Upper lobe of right lung (tissue), 1 donor: Measurements from ENCODE around the gene ZBTB39. TPM values are rescaled to one million over a fixed set of nuclear protein-coding genes. Genes with fewer than 3 reads are reported as not detected.

ENCODE experiments used
- ATAC-seq: fragments of 200-7000 bp; cut with Tn5 transposase; one replicate; pipeline ENCODE4 v1.9.1; 2020; ENCODE audit warnings: mild to moderate bottlenecking, moderate library complexity
- DNase-seq: peaks from one replicate; pipeline ENCODE4 v3.0.0-alpha.2; 2020
- H3K27ac ChIP-seq: fragments of 200-600 bp; one replicate; pipeline ENCODE4 v1.8.0; 2022
- H3K27me3 ChIP-seq: fragments of 200-600 bp; one replicate; pipeline ENCODE4 v1.8.0; 2022; ENCODE audit warnings: mild to moderate bottlenecking
- H3K36me3 ChIP-seq: fragments of 200-600 bp; one replicate; pipeline ENCODE4 v1.8.0; 2022
- H3K4me1 ChIP-seq: fragments of 200-600 bp; one replicate; pipeline ENCODE4 v1.8.0; 2022
- H3K4me3 ChIP-seq: fragments of 200-600 bp; one replicate; pipeline ENCODE4 v1.8.0; 2022; ENCODE audit warnings: mild to moderate bottlenecking
- H3K9me3 ChIP-seq: fragments of 200-600 bp; one replicate; pipeline ENCODE4 v1.8.0; 2022
- CTCF ChIP-seq: fragments of 200-600 bp; IDR thresholded peaks from one replicate; pipeline ENCODE4 v1.8.0; 2022; ENCODE audit warnings: antibody characterized with exemption
- intact Hi-C: fragments of 100-400 bp; cut with DNase I; formaldehyde crosslinking; loops from one replicate; pipeline ENCODE4 v1.11.0; 2022
- total RNA-seq: library from RNA; stranded (reverse); fragmentation: NEBNext Ultra II Directional; extraction: Animal tissue kit (Norgen Biotek cat#: 25700); gene quantifications from one replicate; pipeline ENCODE4 v1.2.1, GENCODE V29; 2021
- donor health status: DM: no; HTN: yes; CAD: no; lungs with severe emphysema.

Gene ZBTB39
- total RNA-seq, 1 donor from 2014 or later: 7.2 TPM

- H3K36me3 ChIP-seq: no peaks in the 10 kb centered on the region
- no peak for TF ChIP-seq CTCF
- H3K27me3 ChIP-seq: peaks cover 2% of the 10 kb centered on the region
- no peaks in the 10 kb centered on the region for H3K9me3 ChIP-seq
- ATAC-seq (no peak), DNase-seq (no peak)
- no peak overlapping the region for H3K27ac ChIP-seq
- H3K4me1 ChIP-seq: peaks cover 5% of the 10 kb centered on the region
- H3K4me3 ChIP-seq: no peak overlapping the region
- intact Hi-C loops: no loop called here
Measured at GRCh38 chr12:57010627-57011247, 4.4 kb upstream of the ZBTB39 start.

- H3K27ac ChIP-seq: no peak overlapping the region
- no peak for DNase-seq
- peaks cover 9% of the 10 kb centered on the region for H3K4me1 ChIP-seq
- no peak for TF ChIP-seq CTCF
- H3K9me3 ChIP-seq: no peaks in the 10 kb centered on the region
- H3K4me3 ChIP-seq: no peak overlapping the region
- intact Hi-C loops: no loop called here
- no peak for ATAC-seq
- H3K27me3 ChIP-seq: no peaks in the 10 kb centered on the region
- no peaks in the 10 kb centered on the region for H3K36me3 ChIP-seq
Measured at GRCh38 chr12:57009949-57010626, 3.7 kb upstream of the ZBTB39 start.

GRCh38 chr12:57008178-57008577 lies 1.8 kb upstream of the ZBTB39 start:
- peaks cover 13% of the 10 kb centered on the region for H3K4me1 ChIP-seq
- no peak overlapping the region for H3K27ac ChIP-seq
- H3K4me3 ChIP-seq: no peak overlapping the region
- H3K36me3 ChIP-seq: peaks cover 16% of the 10 kb centered on the region
- peak; percentile 61 for TF ChIP-seq CTCF
- ATAC-seq (peak; percentile 33), DNase-seq (no peak)
- no peaks in the 10 kb centered on the region for H3K9me3 ChIP-seq
- no peaks in the 10 kb centered on the region for H3K27me3 ChIP-seq
- intact Hi-C loops: no loop called here

- TF ChIP-seq CTCF: no peak
- no peaks in the 10 kb centered on the region for H3K27me3 ChIP-seq
- H3K9me3 ChIP-seq: no peaks in the 10 kb centered on the region
- H3K4me3 ChIP-seq: peak overlapping the region; percentile 42
- H3K27ac ChIP-seq: no peak overlapping the region
- H3K4me1 ChIP-seq: peaks cover 14% of the 10 kb centered on the region
- intact Hi-C loops: no loop called here
- peaks cover 28% of the 10 kb centered on the region for H3K36me3 ChIP-seq
- DNase-seq (no peak), ATAC-seq (no peak)
Measured at GRCh38 chr12:57006809-57007475, 596 bp upstream of the ZBTB39 start.

- Histone ChIP-seq H3K4me3 (no peak overlapping the region), H3K4me1 (peaks cover 20% of the 10 kb centered on the region), H3K27me3 (no peaks in the 10 kb centered on the region), H3K27ac (no peak overlapping the region), H3K9me3 (no peaks in the 10 kb centered on the region), H3K36me3 (peaks cover 44% of the 10 kb centered on the region)
- TF ChIP-seq CTCF: no peak
- no peak for DNase-seq
- intact Hi-C loops: no loop called here
- ATAC-seq: no peak
Measured at GRCh38 chr12:57004651-57005050, 1.7 kb downstream of the ZBTB39 start.
